Measurements from ENCODE around the gene ATP5ME.
A peak's percentile ranks its signal among the peaks of the same experiment; 100 is the strongest.

The ATP5ME gene, protein sequence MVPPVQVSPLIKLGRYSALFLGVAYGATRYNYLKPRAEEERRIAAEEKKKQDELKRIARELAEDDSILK

DNA sequence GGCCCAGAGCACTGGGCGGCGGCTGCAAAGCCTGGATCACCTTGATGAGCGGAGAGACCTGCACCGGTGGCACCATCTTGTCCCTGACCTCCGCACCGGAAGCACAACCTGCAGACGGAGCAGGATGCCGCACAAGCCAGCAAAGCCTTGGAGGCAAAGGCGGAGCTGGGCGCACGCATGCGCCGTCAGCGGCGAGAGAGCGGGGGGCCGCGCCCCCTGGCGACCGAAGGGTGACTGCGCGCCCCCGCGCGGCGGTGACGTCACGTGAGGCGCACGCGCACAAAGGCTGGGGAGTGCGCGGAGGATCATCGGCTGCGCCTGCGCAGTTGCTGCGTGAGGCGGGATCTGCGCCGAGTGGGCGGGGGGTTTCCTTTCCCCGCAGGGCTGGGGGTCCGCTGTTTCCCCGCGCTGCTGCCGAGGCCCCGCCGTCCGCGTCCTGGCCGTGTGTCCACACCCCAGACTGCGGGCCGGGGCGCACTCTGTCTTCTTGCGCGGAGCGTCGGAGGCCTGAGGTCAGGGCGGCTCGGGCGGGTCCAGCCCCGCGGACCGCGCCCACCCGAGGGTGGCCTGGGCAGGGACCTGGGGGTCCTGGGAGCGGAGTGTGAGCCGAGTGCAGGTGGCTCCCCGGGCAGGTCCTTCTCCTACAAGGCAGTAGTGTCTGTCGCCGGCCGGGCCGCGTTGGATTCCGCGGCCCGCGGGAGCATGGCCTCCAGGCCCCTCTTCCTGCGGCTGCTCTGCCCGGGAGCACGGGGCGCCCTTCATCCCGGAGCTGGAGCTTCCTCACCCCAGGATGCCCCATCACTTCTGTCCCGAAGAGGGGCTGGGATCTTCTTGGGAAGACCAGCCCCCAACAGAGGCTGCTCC lies at the start of gene ATP5ME, which contains the start of gene MYL5:
ATP5ME (minus strand) TSS at position 105 of the 864 bp plus-strand sequence; CDS start at position 76, 29 bp downstream.
MYL5 (plus strand) TSS at position 371 of the 864 bp plus-strand sequence. CDS start 3,485 bp downstream, outside the sequence.
- no peaks in the 10 kb centered on the region for H3K9me3 Mint-ChIP-seq
- H3K36me3 Mint-ChIP-seq (ENCODE audit: low read depth) = peaks cover 24% of the 10 kb centered on the region
- TF ChIP-seq, protein P1, sequence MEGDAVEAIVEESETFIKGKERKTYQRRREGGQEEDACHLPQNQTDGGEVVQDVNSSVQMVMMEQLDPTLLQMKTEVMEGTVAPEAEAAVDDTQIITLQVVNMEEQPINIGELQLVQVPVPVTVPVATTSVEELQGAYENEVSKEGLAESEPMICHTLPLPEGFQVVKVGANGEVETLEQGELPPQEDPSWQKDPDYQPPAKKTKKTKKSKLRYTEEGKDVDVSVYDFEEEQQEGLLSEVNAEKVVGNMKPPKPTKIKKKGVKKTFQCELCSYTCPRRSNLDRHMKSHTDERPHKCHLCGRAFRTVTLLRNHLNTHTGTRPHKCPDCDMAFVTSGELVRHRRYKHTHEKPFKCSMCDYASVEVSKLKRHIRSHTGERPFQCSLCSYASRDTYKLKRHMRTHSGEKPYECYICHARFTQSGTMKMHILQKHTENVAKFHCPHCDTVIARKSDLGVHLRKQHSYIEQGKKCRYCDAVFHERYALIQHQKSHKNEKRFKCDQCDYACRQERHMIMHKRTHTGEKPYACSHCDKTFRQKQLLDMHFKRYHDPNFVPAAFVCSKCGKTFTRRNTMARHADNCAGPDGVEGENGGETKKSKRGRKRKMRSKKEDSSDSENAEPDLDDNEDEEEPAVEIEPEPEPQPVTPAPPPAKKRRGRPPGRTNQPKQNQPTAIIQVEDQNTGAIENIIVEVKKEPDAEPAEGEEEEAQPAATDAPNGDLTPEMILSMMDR (IDR thresholded peaks at IDR 0.05) = peak; percentile 95
- H3K4me3 Mint-ChIP-seq = peak within 1 kb of the TSS; percentile 91
- peaks cover 2% of the 10 kb centered on the region for H3K27me3 Mint-ChIP-seq (ENCODE audit: low read depth, poor library complexity)
- H3K4me1 Mint-ChIP-seq = peaks cover 14% of the 10 kb centered on the region
- peak; percentile 96 for DNase-seq
- H3K27ac Mint-ChIP-seq = peak within 1 kb of the TSS; percentile 87

DNA sequence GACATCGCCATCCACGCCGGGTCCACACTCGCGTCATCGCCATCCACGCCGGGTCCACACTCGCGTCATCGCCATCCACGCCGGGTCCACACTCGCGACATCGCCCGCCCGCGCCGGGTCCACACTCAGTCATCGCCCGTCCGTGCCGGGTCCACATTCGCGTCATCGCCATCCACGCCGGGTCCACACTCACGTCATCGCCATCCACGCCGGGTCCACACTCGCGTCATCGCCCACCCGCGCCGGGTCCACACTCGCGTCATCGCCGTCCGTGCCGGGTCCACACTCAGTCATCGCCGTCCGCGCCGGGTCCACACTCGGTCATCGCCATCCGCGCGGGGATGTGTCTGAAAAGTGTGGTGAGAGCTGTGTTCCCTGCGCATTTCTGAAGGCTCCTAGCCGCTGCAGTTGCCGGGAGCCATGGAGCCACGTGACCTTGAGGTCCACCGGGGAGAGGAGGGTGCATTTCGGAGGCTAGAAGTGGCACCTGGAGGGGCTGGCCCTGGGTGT lies 48.8 kb upstream of the ATP5ME start:
- Mint-ChIP-seq H3K27ac (peak overlapping the region; percentile 83), H3K4me1 (peaks cover 30% of the 10 kb centered on the region), H3K27me3 (ENCODE audit: low read depth, poor library complexity) (no peaks in the 10 kb centered on the region), H3K9me3 (no peaks in the 10 kb centered on the region), H3K4me3 (no peak overlapping the region), H3K36me3 (ENCODE audit: low read depth) (peaks cover 65% of the 10 kb centered on the region)
- DNase-seq = no peak
- TF ChIP-seq, protein P1 (IDR thresholded peaks at IDR 0.05) = no peak

DNA sequence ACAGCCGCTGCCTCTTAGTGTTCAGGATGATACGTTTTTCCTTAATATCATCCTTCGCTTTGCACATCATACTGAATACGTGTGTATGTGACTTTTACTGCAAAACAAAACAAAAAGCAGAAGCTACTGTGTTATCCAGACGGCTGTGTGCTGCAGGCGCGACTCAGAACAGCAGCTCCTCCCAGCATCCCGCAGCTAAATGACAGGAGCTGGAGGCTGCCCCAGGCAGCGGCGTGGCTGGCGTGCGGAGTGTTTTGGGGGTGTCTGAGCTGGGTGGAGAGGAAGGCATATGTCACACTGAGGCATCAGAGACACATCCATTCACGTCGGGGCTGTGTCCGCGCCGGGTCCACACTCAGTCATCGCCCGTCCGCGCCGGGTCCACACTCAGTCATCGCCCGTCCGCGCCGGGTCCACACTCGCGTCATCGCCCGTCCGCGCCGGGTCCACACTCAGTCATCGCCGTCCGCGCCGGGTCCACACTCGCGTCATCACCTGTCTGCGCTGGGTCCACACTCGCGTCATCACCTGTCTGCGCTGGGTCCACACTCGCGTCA lies 48.2 kb upstream of the ATP5ME start:
- H3K4me1 Mint-ChIP-seq = peaks cover 30% of the 10 kb centered on the region
- H3K27ac Mint-ChIP-seq = peak overlapping the region; percentile 81
- TF ChIP-seq, protein P1 (IDR thresholded peaks at IDR 0.05) = no peak
- no peak overlapping the region for H3K4me3 Mint-ChIP-seq
- no peaks in the 10 kb centered on the region for H3K9me3 Mint-ChIP-seq
- peaks cover 65% of the 10 kb centered on the region for H3K36me3 Mint-ChIP-seq (ENCODE audit: low read depth)
- H3K27me3 Mint-ChIP-seq (ENCODE audit: low read depth, poor library complexity) = no peaks in the 10 kb centered on the region
- DNase-seq = no peak

DNA sequence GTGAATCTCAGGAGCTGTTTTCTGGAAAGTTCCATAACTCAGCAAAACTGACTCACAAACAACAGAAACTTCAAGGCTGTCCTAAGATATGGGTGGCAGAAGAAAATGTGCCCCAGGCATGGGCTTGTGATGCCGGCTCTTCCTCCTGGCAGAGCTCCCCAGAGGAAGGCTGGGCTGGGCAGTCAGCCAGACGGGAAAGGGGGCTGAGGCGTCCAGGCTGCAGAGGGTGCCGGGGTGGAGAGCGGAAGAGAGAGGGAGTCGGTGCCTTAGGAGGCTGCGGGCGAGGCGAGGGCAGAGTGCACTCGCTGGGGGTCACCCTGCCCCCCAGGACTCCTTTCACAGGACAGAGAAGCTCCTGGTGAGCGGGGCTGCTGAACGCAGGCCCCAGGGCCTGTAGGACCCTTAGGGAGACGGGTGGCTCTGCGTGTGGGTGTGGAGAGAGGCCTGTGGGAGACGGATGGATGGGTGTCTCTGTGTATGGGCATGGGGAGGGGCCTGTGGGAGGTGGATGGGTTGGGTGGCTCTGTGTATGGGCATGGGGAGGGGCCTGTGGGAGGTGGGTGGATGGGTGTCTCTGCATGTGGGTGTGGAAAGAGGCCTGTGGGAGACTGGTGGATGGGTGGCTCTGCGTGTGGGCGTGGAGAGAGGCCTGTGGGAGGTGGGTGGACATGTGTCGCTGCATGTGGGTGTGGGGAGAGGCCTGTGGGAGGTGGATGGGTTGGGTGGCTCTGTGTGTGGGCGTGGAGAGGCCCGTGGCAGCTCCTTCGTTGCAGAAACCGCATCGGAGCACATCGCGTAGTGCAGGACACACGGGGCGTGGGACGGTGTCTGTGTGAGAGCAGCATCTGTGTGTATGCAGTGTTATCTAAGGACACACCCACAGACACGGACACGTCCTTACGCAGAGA lies 47.4 kb upstream of the ATP5ME start:
- Mint-ChIP-seq H3K4me3 (no peak overlapping the region), H3K9me3 (no peaks in the 10 kb centered on the region), H3K36me3 (ENCODE audit: low read depth) (peaks cover 64% of the 10 kb centered on the region), H3K27me3 (ENCODE audit: low read depth, poor library complexity) (no peaks in the 10 kb centered on the region), H3K27ac (peak overlapping the region; percentile 81), H3K4me1 (peaks cover 22% of the 10 kb centered on the region)
- TF ChIP-seq, protein P1 (IDR thresholded peaks at IDR 0.05) = no peak
- DNase-seq = no peak

DNA sequence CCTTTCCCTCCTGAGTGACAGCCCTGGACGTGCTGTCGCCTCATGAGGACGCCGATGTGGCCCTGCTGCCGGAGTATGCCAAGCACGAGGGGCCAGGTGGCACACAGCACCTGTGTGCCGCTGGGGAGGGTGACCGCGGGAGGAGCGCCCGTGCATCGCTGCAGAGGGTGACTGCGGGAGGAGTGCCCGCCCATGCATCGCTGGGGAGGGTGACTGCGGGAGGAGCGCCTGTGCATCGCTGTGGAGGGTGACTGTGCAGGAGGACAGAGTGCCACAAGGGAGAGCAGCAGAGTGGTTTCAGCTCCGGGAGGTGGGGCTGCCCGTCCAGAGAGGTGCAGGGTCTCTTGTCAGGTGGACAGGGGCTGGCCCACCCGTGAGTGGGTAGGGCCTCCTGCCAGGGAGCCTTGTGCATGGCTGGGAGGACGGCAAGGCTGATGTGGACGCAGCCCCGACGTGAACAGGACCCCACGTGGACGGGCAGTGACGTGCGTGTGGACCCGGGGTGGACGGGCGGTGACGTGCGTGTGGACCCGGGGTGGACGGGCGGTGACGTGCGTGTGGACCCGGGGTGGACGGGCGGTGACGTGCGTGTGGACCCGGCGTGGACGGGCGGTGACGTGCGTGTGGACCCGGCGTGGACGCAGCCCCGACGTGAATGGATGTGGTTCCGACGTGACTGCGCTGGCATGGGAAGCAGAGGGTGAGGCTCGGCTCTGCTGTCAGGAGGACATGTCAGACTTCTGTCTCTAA lies 46.2 kb upstream of the ATP5ME start:
- Mint-ChIP-seq H3K4me1 (peaks cover 18% of the 10 kb centered on the region), H3K27me3 (ENCODE audit: low read depth, poor library complexity) (no peaks in the 10 kb centered on the region), H3K36me3 (ENCODE audit: low read depth) (peaks cover 62% of the 10 kb centered on the region), H3K9me3 (no peaks in the 10 kb centered on the region), H3K4me3 (no peak overlapping the region), H3K27ac (peak overlapping the region; percentile 72)
- DNase-seq = no peak
- TF ChIP-seq, protein P1 (IDR thresholded peaks at IDR 0.05) = no peak

All from nephron progenitor cell (in vitro differentiated cells).